ENCODE results near the gene SMIM36.

SMIM36 gene

DNA sequence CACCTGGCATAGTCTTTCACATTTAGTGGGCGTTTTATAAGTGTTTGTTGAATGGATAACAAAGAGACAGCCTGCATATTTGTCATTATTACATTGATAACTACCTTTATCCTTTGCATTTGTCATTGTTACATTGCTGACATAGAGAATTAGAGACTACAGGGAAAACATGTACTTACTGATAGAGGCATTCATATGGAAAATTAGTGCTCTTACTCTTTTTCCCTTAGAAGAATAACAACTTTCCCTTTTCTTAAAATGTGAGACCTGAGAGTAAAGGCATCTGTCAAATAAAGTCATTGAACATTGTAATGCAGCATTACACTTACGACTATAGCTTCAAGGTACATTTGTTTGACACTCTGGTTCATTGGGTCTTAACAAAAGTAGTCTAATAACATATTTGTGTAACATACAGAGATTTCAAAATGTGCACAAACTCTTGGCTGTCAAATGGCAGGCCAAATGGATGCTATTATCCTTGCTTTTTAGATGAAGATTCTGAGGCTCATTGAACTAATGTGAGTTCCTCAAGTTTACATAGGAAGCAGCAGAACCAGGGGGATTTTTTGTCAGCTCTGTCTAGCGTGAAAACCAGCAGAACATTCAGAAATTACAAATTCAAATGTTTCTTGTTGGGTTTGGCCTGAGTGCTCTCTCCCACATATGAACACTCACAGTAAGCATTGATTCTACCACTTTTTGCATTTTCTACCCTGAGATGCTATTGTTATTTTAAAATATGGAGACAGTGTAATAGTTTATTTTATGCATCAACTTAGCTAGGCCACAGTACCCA, 28.5 kb downstream of the SMIM36 start:
- Histone ChIP-seq H3K4me2 (ENCODE audit: low read depth, low read length, poor library complexity, severe bottlenecking) (no peak overlapping the region), H3K27me3 (ENCODE audit: insufficient read depth, low read length, poor library complexity, severe bottlenecking) (no peaks in the 10 kb centered on the region)

DNA sequence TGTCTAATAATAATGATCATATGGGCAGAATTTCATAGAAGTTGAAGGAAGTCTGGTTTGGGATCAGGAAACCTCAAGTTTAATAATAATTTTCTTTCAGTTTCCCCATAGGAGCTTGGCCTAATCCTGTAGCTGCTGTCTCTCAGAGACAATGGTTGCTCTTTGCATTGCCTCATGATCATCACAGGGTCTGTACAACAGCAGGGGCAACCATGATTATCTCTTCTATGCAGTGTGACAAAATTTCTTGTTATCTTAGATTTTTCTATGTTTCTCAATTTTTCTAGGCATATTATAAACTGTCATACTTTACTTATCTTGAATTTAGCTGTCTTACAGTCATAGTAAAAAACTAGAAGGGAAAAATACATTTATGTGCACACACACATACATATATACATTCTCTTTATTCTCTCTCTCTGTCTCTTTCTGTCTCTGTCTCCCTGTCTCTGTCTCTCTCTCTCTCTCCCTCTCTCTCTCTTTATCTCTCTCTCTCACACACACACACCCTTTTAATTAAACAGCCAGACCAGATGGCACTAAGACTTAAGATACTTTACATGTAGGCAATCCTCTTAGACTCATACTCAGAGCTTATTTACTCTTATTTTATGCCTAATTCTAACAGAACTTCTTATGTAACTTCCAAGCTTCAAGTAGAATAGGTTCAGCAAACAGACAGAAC, 30.5 kb downstream of the SMIM36 start:
- no peaks in the 10 kb centered on the region for H3K27me3 ChIP-seq (ENCODE audit: insufficient read depth, low read length, poor library complexity, severe bottlenecking)
- H3F3A ChIP-seq (ENCODE audit: low read depth), result no peaks in the 10 kb centered on the region

More for the DNA sequence above, 28.5 kb downstream of the SMIM36 start:
- Histone ChIP-seq H2AFZ (ENCODE audit: low read length) (no peak overlapping the region), H3F3A (ENCODE audit: low read depth) (no peaks in the 10 kb centered on the region), H3K36me3 (ENCODE audit: insufficient read depth, low read length) (no peaks in the 10 kb centered on the region), H3K9ac (ENCODE audit: low read depth, low read length, poor library complexity, severe bottlenecking) (no peak overlapping the region), H3K9me2 (replicated peaks; ENCODE audit: low read depth, low read length) (no peaks in the 10 kb centered on the region), H3K9me3 (ENCODE audit: insufficient read depth, low read depth, low read length) (no peaks in the 10 kb centered on the region), H3K4me3 (ENCODE audit: low read length, poor library complexity, severe bottlenecking) (no peak overlapping the region), H3K4me1 (ENCODE audit: insufficient read depth, low read length, poor library complexity, severe bottlenecking) (no peaks in the 10 kb centered on the region), H3K79me2 (ENCODE audit: insufficient read depth, low read length) (no peaks in the 10 kb centered on the region), H4K20me1 (ENCODE audit: insufficient read depth, low read length, poor library complexity, severe bottlenecking) (no peaks in the 10 kb centered on the region)
- TF ChIP-seq, protein P1, sequence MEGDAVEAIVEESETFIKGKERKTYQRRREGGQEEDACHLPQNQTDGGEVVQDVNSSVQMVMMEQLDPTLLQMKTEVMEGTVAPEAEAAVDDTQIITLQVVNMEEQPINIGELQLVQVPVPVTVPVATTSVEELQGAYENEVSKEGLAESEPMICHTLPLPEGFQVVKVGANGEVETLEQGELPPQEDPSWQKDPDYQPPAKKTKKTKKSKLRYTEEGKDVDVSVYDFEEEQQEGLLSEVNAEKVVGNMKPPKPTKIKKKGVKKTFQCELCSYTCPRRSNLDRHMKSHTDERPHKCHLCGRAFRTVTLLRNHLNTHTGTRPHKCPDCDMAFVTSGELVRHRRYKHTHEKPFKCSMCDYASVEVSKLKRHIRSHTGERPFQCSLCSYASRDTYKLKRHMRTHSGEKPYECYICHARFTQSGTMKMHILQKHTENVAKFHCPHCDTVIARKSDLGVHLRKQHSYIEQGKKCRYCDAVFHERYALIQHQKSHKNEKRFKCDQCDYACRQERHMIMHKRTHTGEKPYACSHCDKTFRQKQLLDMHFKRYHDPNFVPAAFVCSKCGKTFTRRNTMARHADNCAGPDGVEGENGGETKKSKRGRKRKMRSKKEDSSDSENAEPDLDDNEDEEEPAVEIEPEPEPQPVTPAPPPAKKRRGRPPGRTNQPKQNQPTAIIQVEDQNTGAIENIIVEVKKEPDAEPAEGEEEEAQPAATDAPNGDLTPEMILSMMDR (conservative IDR thresholded peaks at IDR 0.05; ENCODE audit: low read length), result no peak
- TF ChIP-seq EZH2phosphoT487 (IDR thresholded peaks at IDR 0.05; ENCODE audit: borderline replicate concordance), result no peak

DNA sequence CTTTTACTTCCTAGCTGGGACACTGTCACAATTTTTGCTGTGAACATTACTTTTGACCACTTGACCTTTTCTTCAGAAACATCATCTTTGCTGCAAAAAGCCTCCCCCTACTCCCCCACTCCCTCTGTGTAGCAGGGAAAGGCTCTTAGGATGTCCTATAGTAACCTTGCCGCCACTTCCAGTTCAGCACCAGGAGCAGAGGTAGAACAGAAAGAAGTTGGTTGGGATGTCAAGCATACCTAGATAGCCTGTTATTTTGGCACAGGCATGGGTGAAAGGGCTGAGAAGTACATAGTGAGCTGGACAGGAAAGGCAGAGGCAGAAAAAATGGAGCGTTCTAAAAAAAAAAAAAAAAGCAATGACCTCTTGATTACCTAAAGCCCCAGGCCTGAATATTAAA, 31.3 kb downstream of the SMIM36 start:
- H3F3A ChIP-seq (ENCODE audit: low read depth), result no peaks in the 10 kb centered on the region
- no peaks in the 10 kb centered on the region for H3K9me3 ChIP-seq (ENCODE audit: insufficient read depth, low read depth, low read length)
- no peak overlapping the region for H3K4me3 ChIP-seq (ENCODE audit: low read length, poor library complexity, severe bottlenecking)
- H3K36me3 ChIP-seq (ENCODE audit: insufficient read depth, low read length), result no peaks in the 10 kb centered on the region
- TF ChIP-seq EZH2phosphoT487 (IDR thresholded peaks at IDR 0.05; ENCODE audit: borderline replicate concordance), result no peak
- TF ChIP-seq, protein P1 (conservative IDR thresholded peaks at IDR 0.05; ENCODE audit: low read length), result no peak
- H3K27me3 ChIP-seq (ENCODE audit: insufficient read depth, low read length, poor library complexity, severe bottlenecking), result no peaks in the 10 kb centered on the region
- H3K4me1 ChIP-seq (ENCODE audit: insufficient read depth, low read length, poor library complexity, severe bottlenecking), result no peaks in the 10 kb centered on the region
- no peak overlapping the region for H3K9ac ChIP-seq (ENCODE audit: low read depth, low read length, poor library complexity, severe bottlenecking)
- no peaks in the 10 kb centered on the region for H3K79me2 ChIP-seq (ENCODE audit: insufficient read depth, low read length)
- H3K9me2 ChIP-seq (replicated peaks; ENCODE audit: low read depth, low read length), result no peaks in the 10 kb centered on the region
- no peak overlapping the region for H2AFZ ChIP-seq (ENCODE audit: low read length)
- no peak overlapping the region for H3K4me2 ChIP-seq (ENCODE audit: low read depth, low read length, poor library complexity, severe bottlenecking)
- H4K20me1 ChIP-seq (ENCODE audit: insufficient read depth, low read length, poor library complexity, severe bottlenecking), result no peaks in the 10 kb centered on the region

More for the DNA sequence above, 30.5 kb downstream of the SMIM36 start:
- Histone ChIP-seq H3K36me3 (ENCODE audit: insufficient read depth, low read length) (no peaks in the 10 kb centered on the region), H3K79me2 (ENCODE audit: insufficient read depth, low read length) (no peaks in the 10 kb centered on the region), H3K4me2 (ENCODE audit: low read depth, low read length, poor library complexity, severe bottlenecking) (no peak overlapping the region), H3K9ac (ENCODE audit: low read depth, low read length, poor library complexity, severe bottlenecking) (no peak overlapping the region), H4K20me1 (ENCODE audit: insufficient read depth, low read length, poor library complexity, severe bottlenecking) (no peaks in the 10 kb centered on the region), H3K9me3 (ENCODE audit: insufficient read depth, low read depth, low read length) (no peaks in the 10 kb centered on the region), H3K9me2 (replicated peaks; ENCODE audit: low read depth, low read length) (no peaks in the 10 kb centered on the region), H3K4me1 (ENCODE audit: insufficient read depth, low read length, poor library complexity, severe bottlenecking) (no peaks in the 10 kb centered on the region), H3K4me3 (ENCODE audit: low read length, poor library complexity, severe bottlenecking) (no peak overlapping the region), H2AFZ (ENCODE audit: low read length) (no peak overlapping the region)
- no peak for TF ChIP-seq EZH2phosphoT487 (IDR thresholded peaks at IDR 0.05; ENCODE audit: borderline replicate concordance)
- TF ChIP-seq, protein P1 (conservative IDR thresholded peaks at IDR 0.05; ENCODE audit: low read length), result no peak
